Subcutaneous abdominal adipose tissue (tissue), 5 donors: ENCODE data around the gene CDH15.

Source experiments
- H3K27ac ChIP-seq: one replicate; pipeline ENCODE4 v1.7.0; 2013; ENCODE audit warnings: low read depth, mild to moderate bottlenecking, inconsistent platforms, low read length, moderate library complexity
- H3K27me3 ChIP-seq, 5 donors: one replicate each; pipeline ENCODE4 v1.7.0; 2013; ENCODE audit warnings: low read length in 5 of 5, inconsistent platforms in 1 of 5; ENCODE audit not compliant: control insufficient read depth in 5 of 5, insufficient read depth in 4 of 5
- H3K36me3 ChIP-seq, 5 donors: one replicate each; pipeline ENCODE4 v1.7.0; 2013; ENCODE audit warnings: low read length in 5 of 5; ENCODE audit not compliant: control insufficient read depth in 5 of 5, insufficient read depth in 5 of 5
- H3K4me1 ChIP-seq, 5 donors: one replicate each; pipeline ENCODE4 v1.7.0; 2013; ENCODE audit warnings: low read length in 5 of 5, mild to moderate bottlenecking in 3 of 5, moderate library complexity in 1 of 5; ENCODE audit not compliant: control insufficient read depth in 5 of 5, insufficient read depth in 5 of 5
- H3K4me3 ChIP-seq, 5 donors: one replicate each; pipeline ENCODE4 v1.7.0; 2013; ENCODE audit warnings: low read length in 5 of 5, low read depth in 1 of 5
- H3K9ac ChIP-seq, 5 donors: one replicate each; pipeline ENCODE4 v1.7.0; 2013; ENCODE audit warnings: low read length in 5 of 5, mild to moderate bottlenecking in 4 of 5, moderate library complexity in 3 of 5
- H3K9me3 ChIP-seq, 5 donors: one replicate each; pipeline ENCODE4 v1.7.0; 2013; ENCODE audit warnings: low read length in 5 of 5; ENCODE audit not compliant: control insufficient read depth in 5 of 5
- donor health status: healthy.
- donor health status: healthy.
- donor health status: healthy.
- donor health status: healthy.
- donor health status: healthy.

Gene CDH15

GRCh38 chr16:89200124-89200849 is 28.7 kb downstream of the CDH15 start, which contains the start of gene SLC22A31:
TSS of gene SLC22A31 (minus strand) at chr16:89200537. CDS start at chr16:89200501, 36 bp downstream.
- peaks cover 0 to 5% (median 0%) of the 10 kb centered on the region in 5 donors for H3K9me3 ChIP-seq
- peaks cover 29 to 54% (median 45%) of the 10 kb centered on the region in 5 donors for H3K27me3 ChIP-seq
- peaks cover 0 to 10% (median 7%) of the 10 kb centered on the region in 5 donors for H3K4me1 ChIP-seq
- no peak within 1 kb of the TSS for H3K27ac ChIP-seq
- H3K4me3 ChIP-seq: peak within 1 kb of the TSS in 2 of 5 donors; percentile 30 to 42
- no peak within 1 kb of the TSS for H3K9ac ChIP-seq
- no peaks in the 10 kb centered on the region for H3K36me3 ChIP-seq

- H3K27ac ChIP-seq: no peak overlapping the region
- H3K4me1 ChIP-seq: peaks cover 0 to 10% (median 7%) of the 10 kb centered on the region in 5 donors
- no peaks in the 10 kb centered on the region for H3K36me3 ChIP-seq
- peak overlapping the region in 1 of 5 donors; percentile 30 for H3K4me3 ChIP-seq
- H3K9me3 ChIP-seq: peaks cover 0 to 5% (median 0%) of the 10 kb centered on the region in 5 donors
- no peak overlapping the region for H3K9ac ChIP-seq
- H3K27me3 ChIP-seq: peaks cover 29 to 54% (median 45%) of the 10 kb centered on the region in 5 donors
Observed at GRCh38 chr16:89200850-89201411, 29.4 kb downstream of the CDH15 start.

GRCh38 chr16:89201439-89202377 is 30.2 kb downstream of the CDH15 start:
- H3K4me3 ChIP-seq: peak overlapping the region in 2 of 5 donors; percentile 30 to 42
- no peak overlapping the region for H3K9ac ChIP-seq
- H3K9me3 ChIP-seq: peaks cover 0 to 5% (median 0%) of the 10 kb centered on the region in 5 donors
- H3K4me1 ChIP-seq: peaks cover 0 to 10% (median 7%) of the 10 kb centered on the region in 5 donors
- H3K27me3 ChIP-seq: peaks cover 29 to 54% (median 45%) of the 10 kb centered on the region in 5 donors
- no peaks in the 10 kb centered on the region for H3K36me3 ChIP-seq
- H3K27ac ChIP-seq: no peak overlapping the region

GRCh38 chr16:89202422-89203215 is 31.1 kb downstream of the CDH15 start:
- no peaks in the 10 kb centered on the region for H3K36me3 ChIP-seq
- peaks cover 29 to 54% (median 44%) of the 10 kb centered on the region in 5 donors for H3K27me3 ChIP-seq
- H3K9me3 ChIP-seq: peaks cover 0 to 5% (median 0%) of the 10 kb centered on the region in 5 donors
- no peak overlapping the region for H3K9ac ChIP-seq
- peaks cover 0 to 10% (median 7%) of the 10 kb centered on the region in 5 donors for H3K4me1 ChIP-seq
- H3K27ac ChIP-seq: no peak overlapping the region
- no peak overlapping the region for H3K4me3 ChIP-seq

- Histone ChIP-seq H3K27me3 (peaks cover 4 to 27% (median 19%) of the 10 kb centered on the region in 5 donors), H3K4me3 (no peak overlapping the region), H3K9me3 (peaks cover 0 to under 1% (median 0%) of the 10 kb centered on the region in 5 donors), H3K27ac (no peak overlapping the region), H3K4me1 (no peaks in the 10 kb centered on the region), H3K9ac (no peak overlapping the region), H3K36me3 (no peaks in the 10 kb centered on the region)
Observed at GRCh38 chr16:89207993-89208392, 36.4 kb downstream of the CDH15 start.

- no peak overlapping the region for H3K9ac ChIP-seq
- H3K4me3 ChIP-seq: no peak overlapping the region
- H3K27ac ChIP-seq: no peak overlapping the region
- no peaks in the 10 kb centered on the region for H3K4me1 ChIP-seq
- H3K9me3 ChIP-seq: no peaks in the 10 kb centered on the region
- no peaks in the 10 kb centered on the region for H3K36me3 ChIP-seq
- peaks cover 4 to 16% (median 15%) of the 10 kb centered on the region in 5 donors for H3K27me3 ChIP-seq
Observed at GRCh38 chr16:89209522-89210044, 38.0 kb downstream of the CDH15 start.

- peaks cover 0 to 2% (median 0%) of the 10 kb centered on the region in 5 donors for H3K4me1 ChIP-seq
- H3K27me3 ChIP-seq: peaks cover 4 to 15% (median 12%) of the 10 kb centered on the region in 5 donors
- H3K4me3 ChIP-seq: no peak overlapping the region
- no peaks in the 10 kb centered on the region for H3K9me3 ChIP-seq
- H3K9ac ChIP-seq: no peak overlapping the region
- no peaks in the 10 kb centered on the region for H3K36me3 ChIP-seq
- H3K27ac ChIP-seq: no peak overlapping the region
Observed at GRCh38 chr16:89210165-89210903, 38.8 kb downstream of the CDH15 start.

- Histone ChIP-seq H3K36me3 (no peaks in the 10 kb centered on the region), H3K4me3 (no peak overlapping the region)
Observed at GRCh38 chr16:89210904-89211515, 39.5 kb downstream of the CDH15 start.

More at GRCh38 chr16:89210904-89211515, 39.5 kb downstream of the CDH15 start:
- H3K27ac ChIP-seq: no peak overlapping the region
- H3K27me3 ChIP-seq: peaks cover 4 to 15% (median 12%) of the 10 kb centered on the region in 5 donors
- H3K4me1 ChIP-seq: peaks cover 0 to 3% (median 0%) of the 10 kb centered on the region in 5 donors
- no peaks in the 10 kb centered on the region for H3K9me3 ChIP-seq
- no peak overlapping the region for H3K9ac ChIP-seq
